GM20431 (cell line): Measurements from ENCODE around the gene ATP5PD.
"Not testable (repeated sequence)": the region's sequence is repeated elsewhere in the genome, so short reads cannot be mapped to it uniquely, and the experiment has no call there.

ENCODE experiments used
- in situ Hi-C: fragments of 300-500 bp; cut with MseI, MboI; formaldehyde crosslinking; loops from one replicate; pipeline ENCODE4 v1.15.0; 2020; ENCODE audit warnings: low sequenced_read_pairs; ENCODE audit not compliant: unreplicated experiment

The ATP5PD gene

DNA sequence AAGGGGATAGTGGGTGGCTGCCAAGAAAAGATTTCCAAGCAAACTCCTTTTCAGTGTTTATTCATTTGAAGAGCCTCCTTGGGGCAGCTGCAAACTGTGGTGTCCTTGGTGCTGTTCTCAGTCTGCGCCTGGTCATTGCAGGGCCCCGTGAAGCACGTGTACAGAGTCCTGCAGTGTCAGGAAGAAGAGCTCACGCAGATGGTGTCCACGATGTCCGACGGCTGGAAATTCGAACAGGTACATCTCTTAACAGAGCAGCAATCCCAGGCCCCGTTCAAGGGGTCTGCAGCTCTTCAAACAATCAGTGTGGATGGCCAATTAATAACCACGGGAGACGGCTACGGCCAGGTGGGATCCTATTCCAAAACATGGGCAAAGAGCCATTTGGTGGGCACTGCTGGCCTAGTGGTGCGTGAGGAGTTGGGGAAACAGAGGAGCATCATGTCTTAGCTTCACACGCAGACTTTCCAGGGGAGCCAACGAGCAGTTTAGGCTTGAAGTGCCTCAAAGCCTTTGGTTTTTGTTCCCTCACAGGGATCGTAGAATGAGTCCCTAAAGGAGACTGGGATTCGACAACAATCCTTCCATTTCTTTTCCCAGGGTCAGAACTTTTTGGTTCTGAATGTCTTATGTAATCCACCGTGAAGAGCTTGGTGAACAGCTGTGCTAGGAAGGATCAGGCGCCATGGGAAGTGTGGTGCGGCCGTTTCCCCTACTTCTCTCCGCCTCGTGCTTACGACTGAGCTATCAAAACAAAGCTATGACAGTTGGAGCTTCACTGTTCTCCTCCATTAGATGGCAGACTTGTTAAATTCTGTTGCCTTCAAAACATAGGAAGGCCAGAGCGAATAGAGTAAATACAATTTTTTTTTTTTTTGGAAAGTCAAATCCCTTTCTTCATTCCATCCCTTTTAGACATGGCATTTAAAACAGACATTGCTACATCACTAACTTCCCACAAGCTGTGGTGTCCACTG is 12.9 kb upstream of the ATP5PD start:
- in situ Hi-C loops, result no loop called here

DNA sequence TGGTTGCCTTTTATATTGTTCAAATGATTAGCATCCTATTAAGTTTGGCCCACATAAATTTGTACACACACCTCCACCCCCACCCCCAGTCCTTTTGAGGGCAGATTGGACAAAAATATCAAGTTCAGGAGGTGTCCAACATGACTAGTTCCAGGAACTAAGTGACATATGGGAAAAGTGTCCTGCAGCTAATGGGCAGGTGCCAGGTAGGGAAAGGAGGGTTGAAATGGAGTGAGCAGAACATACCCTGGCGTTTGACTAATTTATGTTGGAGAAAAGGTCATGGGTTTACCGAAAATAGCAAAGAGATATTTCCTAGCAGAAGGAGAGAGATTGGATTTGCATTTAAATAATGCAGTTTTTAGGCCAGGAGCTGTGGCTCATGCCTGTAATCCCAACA is 5.2 kb upstream of the ATP5PD start:
- in situ Hi-C loops, result no loop called here

GRCh38 chr17:75049706-75050105 is 2.9 kb upstream of the ATP5PD start:
- in situ Hi-C loops, result no loop called here

- in situ Hi-C loops, result no loop called here
Observed at GRCh38 chr17:75049057-75049456, 2.3 kb upstream of the ATP5PD start.

DNA sequence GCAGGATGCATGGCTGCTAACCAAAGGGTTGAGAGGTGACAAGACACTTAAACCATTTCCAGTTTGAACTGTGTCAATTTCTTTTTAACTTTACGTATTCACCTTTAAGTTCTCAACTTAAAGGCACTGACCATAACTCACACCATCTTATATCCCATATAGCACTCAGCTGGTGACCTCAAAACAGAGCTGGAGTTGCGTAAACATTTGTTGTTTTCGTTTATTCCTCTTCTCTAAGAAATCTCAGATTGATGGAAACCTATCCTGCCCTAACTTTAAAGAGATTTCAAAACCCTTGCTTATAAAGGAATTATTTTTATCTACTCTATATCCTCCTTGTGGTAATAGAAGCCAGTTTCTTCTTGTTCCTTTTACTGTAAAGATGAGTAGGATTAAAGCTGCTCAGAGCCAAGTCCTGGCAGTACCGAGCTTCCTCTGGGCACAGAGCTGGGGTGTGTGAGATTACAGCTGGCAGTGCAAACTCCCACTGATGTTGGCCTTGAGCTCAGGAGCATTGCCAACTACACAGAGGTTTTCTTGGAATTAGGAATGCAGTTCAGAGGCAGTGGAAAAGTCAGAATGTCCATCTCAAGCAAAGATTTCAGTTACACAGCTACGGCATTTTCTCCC is 1.6 kb upstream of the ATP5PD start:
- in situ Hi-C loops, result no loop called here

DNA sequence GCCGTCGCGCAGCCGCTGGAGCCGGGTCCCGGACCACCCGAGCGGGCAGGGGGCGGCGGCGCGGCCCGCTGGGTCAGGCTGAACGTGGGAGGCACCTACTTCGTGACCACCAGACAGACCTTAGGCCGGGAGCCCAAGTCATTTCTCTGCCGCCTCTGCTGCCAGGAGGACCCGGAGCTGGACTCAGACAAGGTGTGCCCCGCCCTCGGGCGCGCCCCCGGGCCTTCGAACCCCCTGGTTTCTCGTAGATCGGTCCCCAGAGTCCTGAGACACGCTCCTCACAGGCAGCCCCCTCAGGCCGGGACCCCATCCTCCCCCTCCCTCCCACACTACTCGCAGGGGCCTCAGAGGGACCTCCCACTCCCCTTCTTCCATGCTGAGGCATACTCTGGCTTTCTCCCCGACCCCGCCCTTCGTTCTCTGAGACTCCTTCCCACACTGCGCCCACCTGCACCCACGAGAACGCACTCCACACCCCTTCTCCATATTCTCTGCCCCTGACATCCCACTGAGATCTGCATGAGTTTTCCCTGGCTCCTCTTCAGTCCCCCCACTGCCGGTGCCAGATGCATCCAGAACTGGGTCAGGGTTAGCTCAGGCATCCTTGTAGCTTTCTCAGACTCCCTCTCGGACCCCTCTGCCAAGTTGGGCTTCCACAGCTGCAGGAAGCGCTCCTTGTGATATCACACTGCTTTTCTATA is 779 bp upstream of the ATP5PD start:
- in situ Hi-C loops, result no loop called here

DNA sequence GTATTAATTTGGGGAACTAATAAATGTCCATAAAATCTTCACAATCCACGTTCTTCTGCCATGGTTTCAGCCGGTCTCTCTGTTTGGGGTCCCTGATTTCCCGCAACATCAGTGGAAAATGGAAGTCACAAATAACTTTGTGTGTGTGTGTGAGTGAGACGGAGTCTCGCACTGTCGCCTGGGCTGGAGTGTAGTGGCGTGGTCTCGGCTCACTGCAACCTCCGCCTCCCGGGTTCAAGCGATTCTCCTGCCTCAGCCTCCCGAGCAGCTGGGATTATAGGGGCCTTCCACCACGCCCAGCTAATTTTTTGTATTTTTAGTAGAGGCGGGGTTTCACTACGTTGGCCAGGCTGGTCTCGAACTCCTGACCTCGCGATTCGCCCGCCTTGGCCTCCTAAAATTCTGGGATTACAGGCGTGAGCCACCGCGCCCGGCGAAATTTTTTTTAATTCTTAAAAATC is 793 bp downstream of the ATP5PD start:
- in situ Hi-C loops, result not testable (repeated sequence)

GRCh38 chr17:75044716-75045115 is 2.1 kb downstream of the ATP5PD start:
- in situ Hi-C loops, result no loop called here

DNA sequence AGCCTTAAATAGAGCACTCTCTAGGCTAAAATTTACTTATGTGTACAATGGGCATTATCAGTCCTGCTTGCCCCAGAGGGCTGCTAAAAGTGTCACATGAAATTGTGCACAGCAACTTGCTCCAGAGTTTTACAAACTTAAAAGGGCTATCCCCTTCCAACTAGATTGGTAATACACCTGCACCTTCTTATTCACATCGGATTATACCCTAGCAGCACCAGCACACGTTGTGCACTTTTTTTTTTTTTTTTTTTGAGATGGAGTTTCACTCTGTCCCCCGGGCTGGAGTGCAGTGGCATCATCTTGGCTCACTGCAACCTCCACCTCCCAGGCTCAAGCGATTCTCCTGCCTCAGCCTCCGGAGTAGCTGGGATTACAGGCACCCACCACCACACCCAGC is 3.0 kb downstream of the ATP5PD start:
- in situ Hi-C loops, result not testable (repeated sequence)

GRCh38 chr17:75041656-75042280 is 5.0 kb downstream of the ATP5PD start:
- in situ Hi-C loops, result no loop called here

GRCh38 chr17:75039238-75039637 is 7.5 kb downstream of the ATP5PD start:
- in situ Hi-C loops, result no loop called here

DNA sequence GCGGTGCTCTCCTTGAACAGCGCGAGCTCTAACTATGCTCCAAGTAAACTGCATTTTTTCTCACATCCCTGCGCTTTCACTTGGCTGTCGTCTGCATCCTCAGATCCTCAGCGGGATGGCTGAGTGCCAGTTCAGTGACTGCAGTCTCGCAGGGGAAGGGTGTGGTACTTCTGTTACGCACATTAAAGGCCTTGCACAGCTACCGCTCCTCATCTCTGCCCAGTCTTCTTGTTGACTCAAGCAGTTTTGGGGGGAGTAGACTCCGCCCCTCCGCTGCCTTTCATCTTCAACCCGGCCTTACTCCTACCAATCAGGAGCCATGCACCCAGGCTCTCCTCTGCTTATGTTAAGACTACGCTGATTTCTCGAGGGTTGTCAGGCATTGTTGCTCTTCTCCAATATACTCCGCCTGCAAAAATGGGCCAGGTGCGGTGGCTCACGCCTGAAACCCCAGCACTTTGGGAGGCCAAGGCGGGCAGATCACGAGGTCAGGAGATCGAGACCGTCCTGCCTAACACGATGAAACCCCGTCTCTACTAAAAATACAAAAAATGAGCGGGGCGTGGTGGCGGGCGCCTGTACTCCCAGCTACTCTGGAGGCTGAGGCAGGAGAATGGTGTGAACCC is 10.0 kb downstream of the ATP5PD start:
- in situ Hi-C loops, result no loop called here

- in situ Hi-C loops, result no loop called here
Observed at GRCh38 chr17:75034236-75034908, 12.4 kb downstream of the ATP5PD start.

DNA sequence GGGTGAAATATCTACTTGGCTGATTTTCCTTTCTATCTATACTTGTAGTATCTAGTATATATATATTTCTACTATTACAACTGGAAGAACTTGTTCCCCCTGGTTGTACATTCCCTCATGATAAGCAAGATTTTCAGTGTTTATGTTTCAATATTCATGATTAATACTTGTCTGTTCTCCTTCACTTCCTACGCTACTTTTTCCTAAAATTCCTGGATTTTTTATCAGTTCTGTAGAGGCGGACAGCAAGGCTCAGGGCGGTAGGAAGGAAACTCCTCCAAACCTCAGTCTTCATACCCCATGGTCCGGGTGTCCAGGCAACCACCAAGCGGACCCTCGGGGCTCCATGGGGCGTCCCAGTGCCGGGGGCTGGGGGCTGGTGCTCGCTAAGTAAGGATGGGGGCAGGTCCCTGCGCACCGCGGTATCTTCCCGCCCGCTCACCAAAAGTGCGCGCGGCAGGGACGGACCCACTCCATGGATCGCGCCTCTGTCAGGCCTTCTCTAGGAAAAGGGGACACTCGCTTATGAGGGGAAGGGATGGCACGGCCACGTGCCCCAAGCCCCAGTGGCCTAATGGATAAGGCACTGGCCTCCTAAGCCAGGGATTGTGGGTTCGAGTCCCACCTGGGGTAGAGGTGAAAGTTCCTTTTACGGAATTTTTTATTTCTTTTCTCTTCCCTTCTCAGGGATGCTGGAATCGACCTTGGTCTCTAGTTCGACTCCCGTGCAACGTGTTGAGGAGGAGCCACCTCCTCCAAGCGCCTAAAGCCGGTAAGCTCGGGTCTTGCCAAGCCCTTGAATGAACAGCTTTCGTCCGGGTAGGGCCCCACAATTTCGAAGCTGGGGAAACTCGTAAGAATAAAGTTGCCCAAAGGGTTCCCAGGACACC is 13.2 kb downstream of the ATP5PD start:
- in situ Hi-C loops, result no loop called here

- in situ Hi-C loops, result no loop called here
Observed at GRCh38 chr17:75032720-75033280, 14.0 kb downstream of the ATP5PD start.

DNA sequence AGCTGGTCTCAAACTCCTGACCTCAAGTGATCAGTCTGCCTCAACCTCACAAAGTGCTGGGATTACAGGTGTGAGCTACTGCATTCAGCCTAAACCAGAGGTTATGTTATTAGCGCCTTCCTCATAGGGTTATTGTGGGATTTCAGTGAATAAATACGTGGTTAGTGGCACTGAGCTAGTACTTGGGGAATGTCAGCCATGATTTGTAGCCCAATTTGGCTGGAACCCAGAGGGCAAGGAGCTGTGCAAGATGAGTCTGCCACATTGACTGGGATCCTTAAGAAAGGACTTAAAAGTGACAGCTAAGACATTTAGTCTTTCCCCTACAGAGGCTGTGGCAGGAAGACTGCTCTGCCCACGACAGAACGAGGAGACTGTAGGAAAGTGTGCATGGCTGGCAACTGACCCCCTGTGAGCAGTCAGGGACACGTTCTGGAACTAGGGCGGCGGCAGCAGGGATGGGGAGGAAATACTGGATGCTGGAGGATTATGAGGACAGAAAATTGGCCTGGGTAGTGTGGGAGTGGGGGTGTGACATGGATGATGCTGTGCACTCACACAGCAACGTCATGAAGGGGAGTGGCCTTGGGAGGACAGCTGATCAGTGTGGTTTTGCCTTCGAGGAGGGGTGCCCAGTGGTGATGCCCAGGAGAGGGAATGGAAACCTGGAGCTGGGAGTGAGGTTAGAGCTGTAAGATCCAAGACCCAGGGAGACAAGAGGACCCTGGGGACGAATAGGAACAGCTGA is 14.6 kb downstream of the ATP5PD start:
- in situ Hi-C loops, result no loop called here

- in situ Hi-C loops, result no loop called here
Observed at GRCh38 chr17:75030161-75030560, 16.6 kb downstream of the ATP5PD start.
